GM06990 (cell line): ENCODE results near the gene H1-8.

ENCODE experiments used
- DNase-seq: peaks from one replicate; pipeline ENCODE4 v3.0.0-alpha.2; 2011; ENCODE audit not compliant: insufficient read length; ENCODE audit errors: extremely low read depth
- H3K27me3 ChIP-seq: replicated peaks from 2 replicates; pipeline ENCODE4 v1.6.0; 2011; ENCODE audit warnings: low read length; ENCODE audit not compliant: control insufficient read depth, insufficient read depth
- H3K36me3 ChIP-seq: 2 replicates; pipeline ENCODE4 v1.5.1; 2011; ENCODE audit warnings: low read length; ENCODE audit not compliant: control insufficient read depth, insufficient read depth
- H3K4me3 ChIP-seq: replicated peaks from 2 replicates; pipeline ENCODE4 v1.5.1; 2011; ENCODE audit warnings: low read depth, mild to moderate bottlenecking, control low read depth, low read length
- TF ChIP-seq, protein P1 (sequence below): IDR thresholded peaks from 2 replicates; pipeline ENCODE4 v1.5.1; 2011; ENCODE audit warnings: low read length, control low read depth, mild to moderate bottlenecking, inconsistent platforms; ENCODE audit not compliant: insufficient read depth, poor library complexity, severe bottlenecking

Gene H1-8

GRCh38 chr3:129595544-129596193 is 52.7 kb downstream of the H1-8 start:
- TF ChIP-seq, protein P1, sequence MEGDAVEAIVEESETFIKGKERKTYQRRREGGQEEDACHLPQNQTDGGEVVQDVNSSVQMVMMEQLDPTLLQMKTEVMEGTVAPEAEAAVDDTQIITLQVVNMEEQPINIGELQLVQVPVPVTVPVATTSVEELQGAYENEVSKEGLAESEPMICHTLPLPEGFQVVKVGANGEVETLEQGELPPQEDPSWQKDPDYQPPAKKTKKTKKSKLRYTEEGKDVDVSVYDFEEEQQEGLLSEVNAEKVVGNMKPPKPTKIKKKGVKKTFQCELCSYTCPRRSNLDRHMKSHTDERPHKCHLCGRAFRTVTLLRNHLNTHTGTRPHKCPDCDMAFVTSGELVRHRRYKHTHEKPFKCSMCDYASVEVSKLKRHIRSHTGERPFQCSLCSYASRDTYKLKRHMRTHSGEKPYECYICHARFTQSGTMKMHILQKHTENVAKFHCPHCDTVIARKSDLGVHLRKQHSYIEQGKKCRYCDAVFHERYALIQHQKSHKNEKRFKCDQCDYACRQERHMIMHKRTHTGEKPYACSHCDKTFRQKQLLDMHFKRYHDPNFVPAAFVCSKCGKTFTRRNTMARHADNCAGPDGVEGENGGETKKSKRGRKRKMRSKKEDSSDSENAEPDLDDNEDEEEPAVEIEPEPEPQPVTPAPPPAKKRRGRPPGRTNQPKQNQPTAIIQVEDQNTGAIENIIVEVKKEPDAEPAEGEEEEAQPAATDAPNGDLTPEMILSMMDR = no peak
- H3K27me3 ChIP-seq = peaks cover 2% of the 10 kb centered on the region
- no peaks in the 10 kb centered on the region for H3K36me3 ChIP-seq
- no peak overlapping the region for H3K4me3 ChIP-seq
- no peak for DNase-seq

DNA sequence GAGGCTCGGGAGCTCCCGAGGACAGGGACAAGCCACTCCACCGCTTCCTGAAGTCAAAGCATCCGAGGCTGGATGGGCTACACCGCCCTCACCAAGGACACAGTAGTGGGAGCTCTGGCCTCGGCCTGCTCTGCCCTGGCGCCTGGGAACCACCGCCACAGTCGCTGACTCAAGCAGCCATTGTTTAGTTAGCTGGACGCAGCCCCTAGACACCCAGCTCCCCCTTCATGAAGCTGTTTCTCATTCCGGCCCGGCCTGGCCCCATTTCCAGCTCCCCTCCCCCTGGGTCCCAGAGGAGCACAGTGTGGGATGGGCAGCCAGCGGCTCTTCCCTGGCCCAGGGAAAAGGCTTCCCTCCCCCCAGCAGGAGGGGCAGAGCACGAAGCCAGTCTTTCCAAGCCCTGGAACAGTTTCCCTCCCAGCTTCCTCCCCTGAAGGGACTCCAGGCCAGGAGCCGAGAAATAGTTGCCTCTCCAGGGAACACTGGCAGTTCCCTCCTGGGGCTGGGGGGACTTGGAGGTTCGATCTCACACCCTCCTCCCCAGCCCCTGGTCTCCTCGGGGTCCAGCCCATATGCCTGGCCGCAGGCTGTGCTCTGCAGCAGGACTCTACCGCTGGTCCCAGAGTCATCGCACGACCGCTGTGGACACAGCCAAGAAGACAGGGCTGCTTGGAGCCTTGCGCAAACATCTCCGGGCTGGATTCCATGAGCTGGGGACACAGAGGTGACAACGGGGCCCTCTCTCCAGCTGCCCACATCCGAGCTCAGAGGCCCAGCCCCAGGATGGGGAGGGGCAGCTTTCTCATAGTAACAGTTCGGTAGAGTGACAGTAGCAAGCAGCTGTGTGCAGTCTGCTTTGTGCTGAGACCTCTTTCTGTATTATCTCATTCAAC is 53.5 kb downstream of the H1-8 start:
- Histone ChIP-seq H3K4me3 (no peak overlapping the region), H3K36me3 (no peaks in the 10 kb centered on the region), H3K27me3 (peaks cover 2% of the 10 kb centered on the region)
- DNase-seq = no peak
- TF ChIP-seq, protein P1 = no peak

DNA sequence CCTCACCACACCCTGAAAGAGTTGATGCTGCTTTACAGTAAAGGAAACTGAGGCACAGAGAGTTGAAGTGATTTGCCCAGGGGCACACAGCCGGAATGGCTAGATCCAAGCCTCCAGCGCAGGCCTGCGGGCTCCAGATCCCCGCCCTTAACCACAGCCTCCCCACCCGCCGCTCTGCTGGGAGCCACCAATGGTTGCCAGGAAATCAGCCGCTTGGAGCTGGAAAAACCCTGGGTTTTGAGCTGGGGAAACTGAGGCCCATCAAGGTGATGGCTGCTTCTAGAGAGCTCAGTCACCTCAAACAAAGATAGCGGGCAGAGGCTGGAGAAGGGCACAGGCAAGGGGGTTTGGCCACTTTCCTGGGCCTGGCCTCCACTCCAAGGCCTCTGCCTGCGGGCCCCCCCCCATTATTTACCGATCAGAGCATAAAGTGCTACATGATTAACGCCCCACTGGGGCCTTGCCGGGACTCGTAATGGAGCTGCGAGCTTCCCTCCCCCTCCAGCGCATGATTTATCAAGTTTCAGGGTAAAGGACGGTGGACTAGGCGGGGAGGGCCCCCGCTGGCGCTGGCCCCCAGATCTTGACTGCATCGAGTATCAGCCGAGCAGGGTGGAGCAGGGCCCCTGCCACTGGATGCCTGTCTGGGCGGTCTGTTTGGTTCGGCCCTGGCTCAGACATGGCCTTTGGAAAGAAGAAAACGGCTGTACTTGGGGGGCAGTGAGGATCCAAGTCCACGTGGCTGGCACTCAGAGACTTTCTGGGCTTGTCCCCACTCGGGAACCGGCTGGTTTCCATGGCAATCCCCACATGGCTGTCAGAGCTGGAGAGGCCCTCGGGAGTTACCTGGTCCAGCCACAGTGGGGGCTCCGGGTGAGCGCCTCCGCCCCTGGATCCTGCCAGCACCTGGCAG is 54.4 kb downstream of the H1-8 start:
- DNase-seq = no peak
- H3K4me3 ChIP-seq = no peak overlapping the region

DNA sequence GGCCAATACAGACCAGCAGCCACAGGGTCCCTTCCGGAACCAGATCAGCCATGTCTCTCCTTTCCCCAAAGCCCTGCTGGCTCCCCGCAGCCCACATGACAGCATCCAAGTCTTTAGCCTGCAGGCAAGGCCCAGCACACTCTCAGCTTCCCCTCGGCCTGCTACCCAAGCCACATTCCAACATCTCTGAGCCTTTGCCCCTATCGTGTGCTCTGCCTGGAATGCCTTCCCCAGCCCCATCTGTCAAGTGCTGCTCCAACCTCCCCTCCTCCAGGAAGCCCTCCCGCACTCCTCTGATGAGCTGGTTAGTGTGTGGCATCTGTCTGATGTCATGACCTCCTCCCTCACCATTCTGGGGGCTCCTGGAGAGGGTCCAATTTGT is 55.0 kb downstream of the H1-8 start:
- H3K4me3 ChIP-seq = no peak overlapping the region

More for the DNA sequence above, 54.4 kb downstream of the H1-8 start:
- TF ChIP-seq, protein P1 = no peak
- H3K27me3 ChIP-seq = peaks cover 4% of the 10 kb centered on the region
- no peaks in the 10 kb centered on the region for H3K36me3 ChIP-seq

GRCh38 chr3:129598484-129598883 is 55.5 kb downstream of the H1-8 start:
- Histone ChIP-seq H3K27me3 (peaks cover 4% of the 10 kb centered on the region), H3K36me3 (no peaks in the 10 kb centered on the region)

More for the DNA sequence above, 55.0 kb downstream of the H1-8 start:
- peaks cover 4% of the 10 kb centered on the region for H3K27me3 ChIP-seq
- TF ChIP-seq, protein P1 = no peak
- H3K36me3 ChIP-seq = no peaks in the 10 kb centered on the region
- no peak for DNase-seq

More at GRCh38 chr3:129598484-129598883, 55.5 kb downstream of the H1-8 start:
- no peak for DNase-seq
- TF ChIP-seq, protein P1 = no peak
- no peak overlapping the region for H3K4me3 ChIP-seq
